ENCODE data around the gene WEE1. TPM values are rescaled to one million over a fixed set of nuclear protein-coding genes. Genes with fewer than 3 reads are reported as not detected.

The WEE1 gene
- total and polyA plus RNA-seq, 10 donors = 6.3 to 30.6 (median 14.4) TPM

GRCh38 chr11:9604134-9604533 is 30.7 kb downstream of the WEE1 start:
- Histone ChIP-seq H3K4me1 (peaks cover 10 to 36% (median 26%) of the 10 kb centered on the region in 6 donors), H3K27me3 (replicated peaks in 1 of 7) (no peaks in the 10 kb centered on the region), H3K4me3 (no peak overlapping the region), H3K9me3 (no peaks in the 10 kb centered on the region), H3K27ac (no peak overlapping the region), H3K36me3 (no peaks in the 10 kb centered on the region)
- WGBS, 5 donors = 81 to 94% (median 86%) methylated on average over 6 of the region's 6 CpGs
- TF ChIP-seq POLR2A (IDR thresholded peaks at IDR 0.05) (no peak), POLR2AphosphoS5 (IDR thresholded peaks at IDR 0.05) (no peak), CTCF (IDR thresholded peaks at IDR 0.05 in 8 of 11, conservative IDR thresholded peaks at IDR 0.05 in 3 of 11) (no peak)
- DNase-seq = no peak
- intact Hi-C loops (cut with DNase I; ENCODE audit: low total_unique reads) = no loop called here

- TF ChIP-seq POLR2AphosphoS5 (IDR thresholded peaks at IDR 0.05) (no peak), POLR2A (IDR thresholded peaks at IDR 0.05) (no peak), CTCF (IDR thresholded peaks at IDR 0.05 in 8 of 11, conservative IDR thresholded peaks at IDR 0.05 in 3 of 11) (no peak)
- WGBS, 5 donors = 75 to 96% (median 87%) methylated on average over 5 of the region's 5 CpGs
- H3K4me1 ChIP-seq = peaks cover 5 to 26% (median 19%) of the 10 kb centered on the region in 6 donors
- no peaks in the 10 kb centered on the region for H3K27me3 ChIP-seq (replicated peaks in 1 of 7)
- no peak for DNase-seq
- H3K27ac ChIP-seq = no peak overlapping the region
- no peak overlapping the region for H3K4me3 ChIP-seq
- intact Hi-C loops (cut with DNase I; ENCODE audit: low total_unique reads) = no loop called here
- H3K36me3 ChIP-seq = no peaks in the 10 kb centered on the region
- H3K9me3 ChIP-seq = no peaks in the 10 kb centered on the region
These were observed 32.3 kb downstream of the WEE1 start for GRCh38 chr11:9605742-9606141.

GRCh38 chr11:9606809-9607510 is 33.5 kb downstream of the WEE1 start:
- DNase-seq = no peak
- TF ChIP-seq POLR2AphosphoS5 (IDR thresholded peaks at IDR 0.05) = no peak
- no peak for TF ChIP-seq POLR2A (IDR thresholded peaks at IDR 0.05)
- TF ChIP-seq CTCF (IDR thresholded peaks at IDR 0.05 in 8 of 11, conservative IDR thresholded peaks at IDR 0.05 in 3 of 11) = no peak
- peaks cover 0 to 17% (median 7%) of the 10 kb centered on the region in 6 donors for H3K4me1 ChIP-seq
- intact Hi-C loops (cut with DNase I; ENCODE audit: low total_unique reads) = no loop called here
- H3K36me3 ChIP-seq = no peaks in the 10 kb centered on the region
- H3K4me3 ChIP-seq = no peak overlapping the region
- no peaks in the 10 kb centered on the region for H3K9me3 ChIP-seq
- H3K27me3 ChIP-seq (replicated peaks in 1 of 7) = no peaks in the 10 kb centered on the region
- H3K27ac ChIP-seq = no peak overlapping the region
- 83 to 90% (median 88%) methylated on average over 9 of the region's 9 CpGs for WGBS, 5 donors

GRCh38 chr11:9607511-9607899 is 34.0 kb downstream of the WEE1 start:
- Histone ChIP-seq H3K4me3 (no peak overlapping the region), H3K27ac (no peak overlapping the region), H3K36me3 (no peaks in the 10 kb centered on the region), H3K27me3 (replicated peaks in 1 of 7) (no peaks in the 10 kb centered on the region), H3K9me3 (no peaks in the 10 kb centered on the region), H3K4me1 (peaks cover under 1 to 17% (median 4%) of the 10 kb centered on the region in 6 donors)
- no peak for DNase-seq
- intact Hi-C loops (cut with DNase I; ENCODE audit: low total_unique reads) = no loop called here
- WGBS, 5 donors = 88 to 95% (median 90%) methylated on average over 3 of the region's 3 CpGs
- no peak for TF ChIP-seq POLR2AphosphoS5 (IDR thresholded peaks at IDR 0.05)
- TF ChIP-seq POLR2A (IDR thresholded peaks at IDR 0.05) = no peak
- TF ChIP-seq CTCF (IDR thresholded peaks at IDR 0.05 in 8 of 11, conservative IDR thresholded peaks at IDR 0.05 in 3 of 11) = no peak

All from spleen (tissue), 11 donors.